ENCODE results near the gene TMEM139.

DNA sequence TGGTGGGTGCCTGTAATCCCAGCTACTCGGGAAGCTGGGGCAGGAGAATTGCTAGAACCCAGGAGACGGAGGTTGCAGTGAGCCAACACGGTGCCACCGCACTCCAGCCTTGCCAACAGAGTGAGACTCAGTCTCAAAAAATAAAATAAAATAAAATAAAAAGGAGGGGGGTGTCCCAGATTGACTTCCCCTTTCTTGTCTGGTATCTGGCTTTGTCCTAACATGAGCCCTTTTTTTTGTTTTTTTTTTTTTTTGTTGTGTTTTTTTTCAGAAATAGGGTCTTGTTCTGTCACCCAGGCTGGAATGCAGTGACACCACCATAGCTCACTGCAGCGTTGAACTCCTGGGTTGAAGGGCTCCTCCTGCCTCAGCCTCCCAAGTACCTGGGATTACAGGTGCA is 8.1 kb downstream of the TMEM139 start:
- TF ChIP-seq, protein P1, sequence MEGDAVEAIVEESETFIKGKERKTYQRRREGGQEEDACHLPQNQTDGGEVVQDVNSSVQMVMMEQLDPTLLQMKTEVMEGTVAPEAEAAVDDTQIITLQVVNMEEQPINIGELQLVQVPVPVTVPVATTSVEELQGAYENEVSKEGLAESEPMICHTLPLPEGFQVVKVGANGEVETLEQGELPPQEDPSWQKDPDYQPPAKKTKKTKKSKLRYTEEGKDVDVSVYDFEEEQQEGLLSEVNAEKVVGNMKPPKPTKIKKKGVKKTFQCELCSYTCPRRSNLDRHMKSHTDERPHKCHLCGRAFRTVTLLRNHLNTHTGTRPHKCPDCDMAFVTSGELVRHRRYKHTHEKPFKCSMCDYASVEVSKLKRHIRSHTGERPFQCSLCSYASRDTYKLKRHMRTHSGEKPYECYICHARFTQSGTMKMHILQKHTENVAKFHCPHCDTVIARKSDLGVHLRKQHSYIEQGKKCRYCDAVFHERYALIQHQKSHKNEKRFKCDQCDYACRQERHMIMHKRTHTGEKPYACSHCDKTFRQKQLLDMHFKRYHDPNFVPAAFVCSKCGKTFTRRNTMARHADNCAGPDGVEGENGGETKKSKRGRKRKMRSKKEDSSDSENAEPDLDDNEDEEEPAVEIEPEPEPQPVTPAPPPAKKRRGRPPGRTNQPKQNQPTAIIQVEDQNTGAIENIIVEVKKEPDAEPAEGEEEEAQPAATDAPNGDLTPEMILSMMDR (IDR thresholded peaks at IDR 0.05) = no peak
- TF ChIP-seq POLR2A (IDR thresholded peaks at IDR 0.05) (no peak), POLR2AphosphoS5 (IDR thresholded peaks at IDR 0.05) (no peak), EP300 (IDR thresholded peaks at IDR 0.05; ENCODE audit: low read depth) (no peak)

Data from transverse colon (tissue), 4 donors.